SU-DHL-6 (cell line): ENCODE results near the gene CFAP54.

Experiments
- H2AFZ ChIP-seq: fragments of 200-600 bp; sonication (generic); 2 replicates; pipeline ENCODE4 v1.6.1; 2014; ENCODE audit warnings: low read depth, mild to moderate bottlenecking, moderate library complexity, mixed read lengths, antibody characterized with exemption, low read length; ENCODE audit not compliant: severe bottlenecking
- H3F3A ChIP-seq: fragments of 200-600 bp; shearing (Covaris generic); 2 replicates; pipeline ENCODE4 v1.6.0; 2016; ENCODE audit warnings: antibody characterized with exemption, mild to moderate bottlenecking; ENCODE audit not compliant: insufficient read depth
- H3K27ac ChIP-seq: fragments of 200-600 bp; sonication (generic); 2 replicates; pipeline ENCODE4 v1.5.1; 2016; ENCODE audit warnings: low read depth, mild to moderate bottlenecking, low read length, moderate library complexity, mixed read lengths
- H3K27me3 ChIP-seq: fragments of 200-600 bp; sonication (generic), shearing (Covaris generic); 2 replicates; pipeline ENCODE4 v1.6.0; 2014; ENCODE audit warnings: mild to moderate bottlenecking, low read length
- H3K36me3 ChIP-seq: fragments of 200-600 bp; sonication (generic); 2 replicates; pipeline ENCODE4 v1.6.1; 2014; ENCODE audit warnings: mild to moderate bottlenecking, low read length, mixed read lengths
- H3K4me2 ChIP-seq: fragments of 300-600, 200-600 bp; shearing (Covaris generic), sonication (generic); 2 replicates; pipeline ENCODE4 v1.6.0; 2014; ENCODE audit warnings: low read length, low read depth, mild to moderate bottlenecking; ENCODE audit not compliant: poor library complexity, severe bottlenecking
- H3K4me3 ChIP-seq: fragments of 200-600 bp; sonication (generic); 2 replicates; pipeline ENCODE4 v1.5.1; 2014; ENCODE audit warnings: antibody characterized with exemption, low read length, mild to moderate bottlenecking, mixed read lengths; ENCODE audit not compliant: insufficient read depth, poor library complexity, severe bottlenecking
- H3K79me2 ChIP-seq: fragments of 200-600 bp; sonication (generic); 2 replicates; pipeline ENCODE4 v1.6.1; 2014; ENCODE audit warnings: mild to moderate bottlenecking, low read length, moderate library complexity; ENCODE audit not compliant: insufficient read depth
- H3K9ac ChIP-seq: fragments of 200-600 bp; sonication (generic); 2 replicates; pipeline ENCODE4 v1.7.0; 2014; ENCODE audit warnings: mild to moderate bottlenecking, low read length
- H3K9me2 ChIP-seq: fragments of 200-600 bp; sonication (generic); replicated peaks from 2 replicates; pipeline ENCODE4 v1.6.1; 2014; ENCODE audit warnings: low read length; ENCODE audit not compliant: insufficient read depth
- H3K9me3 ChIP-seq: fragments of 200-600 bp; sonication (generic); 2 replicates; pipeline ENCODE4 v1.6.1; 2014; ENCODE audit warnings: low read length, mixed read lengths; ENCODE audit not compliant: insufficient read depth
- H4K20me1 ChIP-seq: fragments of 200-600 bp; sonication (generic); 2 replicates; pipeline ENCODE4 v1.6.1; 2014; ENCODE audit warnings: low read depth, mild to moderate bottlenecking, antibody characterized with exemption, low read length, moderate library complexity, mixed read lengths
- CTCF ChIP-seq: fragments of 200-600 bp; sonication (generic); IDR thresholded peaks from one replicate; pipeline ENCODE4 v1.5.1; 2017; ENCODE audit warnings: antibody characterized with exemption, mild to moderate bottlenecking, low read length, moderate library complexity; ENCODE audit not compliant: insufficient read depth, poor library complexity, severe bottlenecking
- EZH2phosphoT487 ChIP-seq: fragments of 200-600 bp; sonication (generic), shearing (Covaris generic); conservative IDR thresholded peaks from 2 replicates; pipeline ENCODE4 v1.6.1; 2018; ENCODE audit warnings: mild to moderate bottlenecking, antibody characterized with exemption, low read length, moderate library complexity, mixed read lengths

Gene CFAP54

GRCh38 chr12:96471368-96472050 is 17.9 kb upstream of the CFAP54 start:
- no peaks in the 10 kb centered on the region for H3F3A ChIP-seq
- H2AFZ ChIP-seq, result no peak overlapping the region
- H3K9ac ChIP-seq, result no peak overlapping the region
- TF ChIP-seq CTCF, result no peak
- TF ChIP-seq EZH2phosphoT487, result no peak
- no peak overlapping the region for H3K4me2 ChIP-seq
- H4K20me1 ChIP-seq, result no peaks in the 10 kb centered on the region
- no peaks in the 10 kb centered on the region for H3K36me3 ChIP-seq
- no peaks in the 10 kb centered on the region for H3K79me2 ChIP-seq
- no peak overlapping the region for H3K4me3 ChIP-seq
- no peaks in the 10 kb centered on the region for H3K9me3 ChIP-seq
- no peaks in the 10 kb centered on the region for H3K9me2 ChIP-seq
- H3K27ac ChIP-seq, result no peak overlapping the region
- no peaks in the 10 kb centered on the region for H3K27me3 ChIP-seq

- no peaks in the 10 kb centered on the region for H3K9me2 ChIP-seq
- H3K27ac ChIP-seq, result no peak overlapping the region
- H3K27me3 ChIP-seq, result no peaks in the 10 kb centered on the region
- no peaks in the 10 kb centered on the region for H4K20me1 ChIP-seq
- no peak overlapping the region for H3K9ac ChIP-seq
- no peak overlapping the region for H3K4me3 ChIP-seq
- no peak overlapping the region for H3K4me2 ChIP-seq
- no peaks in the 10 kb centered on the region for H3F3A ChIP-seq
- TF ChIP-seq EZH2phosphoT487 (no peak), CTCF (no peak)
- no peaks in the 10 kb centered on the region for H3K79me2 ChIP-seq
- no peaks in the 10 kb centered on the region for H3K36me3 ChIP-seq
- H3K9me3 ChIP-seq, result no peaks in the 10 kb centered on the region
- H2AFZ ChIP-seq, result no peak overlapping the region
These were observed 17.0 kb upstream of the CFAP54 start for GRCh38 chr12:96472384-96472783.

GRCh38 chr12:96473394-96474093 is 15.8 kb upstream of the CFAP54 start:
- TF ChIP-seq CTCF (no peak), EZH2phosphoT487 (no peak)
- Histone ChIP-seq H3K79me2 (no peaks in the 10 kb centered on the region), H2AFZ (no peak overlapping the region), H3K9me3 (no peaks in the 10 kb centered on the region), H3K4me2 (no peak overlapping the region), H3K36me3 (no peaks in the 10 kb centered on the region), H3F3A (no peaks in the 10 kb centered on the region), H4K20me1 (no peaks in the 10 kb centered on the region), H3K27me3 (no peaks in the 10 kb centered on the region), H3K9me2 (no peaks in the 10 kb centered on the region), H3K27ac (no peak overlapping the region), H3K9ac (no peak overlapping the region), H3K4me3 (no peak overlapping the region)
